ENCODE measurements around the gene MSL3B.

Gene MSL3B

DNA sequence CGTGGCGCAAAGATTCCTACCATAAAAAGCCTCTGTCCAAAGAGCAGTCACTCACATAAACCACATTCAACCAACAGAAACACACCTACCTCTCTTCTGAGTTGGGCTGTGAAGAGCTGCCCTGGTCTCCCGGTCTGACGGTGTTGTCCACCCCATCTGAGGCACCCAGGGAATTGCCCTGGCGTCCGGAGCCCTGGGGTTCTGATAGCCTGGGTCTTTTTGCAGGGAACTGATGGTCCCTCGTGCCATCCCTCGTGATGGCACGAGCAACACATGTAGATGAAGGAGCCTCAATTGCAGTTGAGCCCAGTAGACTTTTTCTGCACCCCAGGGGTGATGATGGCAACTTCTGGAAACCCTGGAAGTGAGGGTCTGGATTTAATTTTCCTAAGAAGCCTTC, 27.7 kb downstream of the MSL3B start:
- no peak for ATAC-seq
- no peak for TF ChIP-seq TCF4 (CRISPR knock-in tag; IDR thresholded peaks at IDR 0.05; ENCODE audit: borderline replicate concordance)
- no peak for TF ChIP-seq RARB (CRISPR knock-in tag; IDR thresholded peaks at IDR 0.05)
- no peak for TF ChIP-seq BACH2 (CRISPR knock-in tag; IDR thresholded peaks at IDR 0.05; ENCODE audit: borderline replicate concordance)
- TF ChIP-seq, protein P1, sequence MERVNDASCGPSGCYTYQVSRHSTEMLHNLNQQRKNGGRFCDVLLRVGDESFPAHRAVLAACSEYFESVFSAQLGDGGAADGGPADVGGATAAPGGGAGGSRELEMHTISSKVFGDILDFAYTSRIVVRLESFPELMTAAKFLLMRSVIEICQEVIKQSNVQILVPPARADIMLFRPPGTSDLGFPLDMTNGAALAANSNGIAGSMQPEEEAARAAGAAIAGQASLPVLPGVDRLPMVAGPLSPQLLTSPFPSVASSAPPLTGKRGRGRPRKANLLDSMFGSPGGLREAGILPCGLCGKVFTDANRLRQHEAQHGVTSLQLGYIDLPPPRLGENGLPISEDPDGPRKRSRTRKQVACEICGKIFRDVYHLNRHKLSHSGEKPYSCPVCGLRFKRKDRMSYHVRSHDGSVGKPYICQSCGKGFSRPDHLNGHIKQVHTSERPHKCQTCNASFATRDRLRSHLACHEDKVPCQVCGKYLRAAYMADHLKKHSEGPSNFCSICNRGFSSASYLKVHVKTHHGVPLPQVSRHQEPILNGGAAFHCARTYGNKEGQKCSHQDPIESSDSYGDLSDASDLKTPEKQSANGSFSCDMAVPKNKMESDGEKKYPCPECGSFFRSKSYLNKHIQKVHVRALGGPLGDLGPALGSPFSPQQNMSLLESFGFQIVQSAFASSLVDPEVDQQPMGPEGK (CRISPR knock-in tag; IDR thresholded peaks at IDR 0.05; ENCODE audit: borderline replicate concordance): no peak
- no peak for TF ChIP-seq ZNF8 (CRISPR knock-in tag; IDR thresholded peaks at IDR 0.05)

DNA sequence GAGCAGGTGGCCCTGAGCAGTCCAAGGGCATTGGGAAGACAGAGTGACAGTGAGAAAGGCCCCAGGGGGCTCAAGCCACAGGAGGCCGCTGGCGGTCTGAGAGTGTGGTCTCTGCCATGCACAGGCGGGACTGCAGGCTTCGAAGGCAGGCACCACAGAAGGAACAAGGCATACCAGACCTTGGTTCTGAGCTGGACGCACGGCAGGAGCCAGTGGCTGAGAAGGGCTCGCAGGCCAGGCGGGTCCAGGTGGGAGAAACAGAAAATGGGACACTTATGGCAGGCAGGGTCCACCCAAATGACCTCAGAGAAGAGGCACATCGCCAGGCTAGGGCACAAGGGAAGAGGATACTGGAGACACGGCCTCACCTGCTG, 28.8 kb downstream of the MSL3B start:
- TF ChIP-seq ISL1 (CRISPR knock-in tag; IDR thresholded peaks at IDR 0.05): no peak
- TF ChIP-seq ZFP3 (CRISPR knock-in tag; IDR thresholded peaks at IDR 0.05): no peak
- no peak for TF ChIP-seq TCF4 (CRISPR knock-in tag; IDR thresholded peaks at IDR 0.05; ENCODE audit: borderline replicate concordance)
- no peak for TF ChIP-seq ZNF8 (CRISPR knock-in tag; IDR thresholded peaks at IDR 0.05)
- no peak for TF ChIP-seq ZNF565 (CRISPR knock-in tag; conservative IDR thresholded peaks at IDR 0.05; ENCODE audit: low read depth)
- no peak for TF ChIP-seq BACH2 (CRISPR knock-in tag; IDR thresholded peaks at IDR 0.05; ENCODE audit: borderline replicate concordance)
- no peak for TF ChIP-seq ESRRG (CRISPR knock-in tag; IDR thresholded peaks at IDR 0.05)
- TF ChIP-seq PPARA (CRISPR knock-in tag; IDR thresholded peaks at IDR 0.05; ENCODE audit: borderline replicate concordance): no peak
- TF ChIP-seq ZFP30 (CRISPR knock-in tag; IDR thresholded peaks at IDR 0.05): no peak
- no peak for TF ChIP-seq ZNF70 (CRISPR knock-in tag; IDR thresholded peaks at IDR 0.05)
- TF ChIP-seq, protein P2, sequence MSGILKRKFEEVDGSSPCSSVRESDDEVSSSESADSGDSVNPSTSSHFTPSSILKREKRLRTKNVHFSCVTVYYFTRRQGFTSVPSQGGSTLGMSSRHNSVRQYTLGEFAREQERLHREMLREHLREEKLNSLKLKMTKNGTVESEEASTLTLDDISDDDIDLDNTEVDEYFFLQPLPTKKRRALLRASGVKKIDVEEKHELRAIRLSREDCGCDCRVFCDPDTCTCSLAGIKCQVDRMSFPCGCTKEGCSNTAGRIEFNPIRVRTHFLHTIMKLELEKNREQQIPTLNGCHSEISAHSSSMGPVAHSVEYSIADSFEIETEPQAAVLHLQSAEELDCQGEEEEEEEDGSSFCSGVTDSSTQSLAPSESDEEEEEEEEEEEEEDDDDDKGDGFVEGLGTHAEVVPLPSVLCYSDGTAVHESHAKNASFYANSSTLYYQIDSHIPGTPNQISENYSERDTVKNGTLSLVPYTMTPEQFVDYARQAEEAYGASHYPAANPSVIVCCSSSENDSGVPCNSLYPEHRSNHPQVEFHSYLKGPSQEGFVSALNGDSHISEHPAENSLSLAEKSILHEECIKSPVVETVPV (CRISPR knock-in tag; IDR thresholded peaks at IDR 0.05): no peak
- TF ChIP-seq ZC3H10 (CRISPR knock-in tag; IDR thresholded peaks at IDR 0.05): no peak
- TF ChIP-seq GLIS3 (CRISPR knock-in tag; IDR thresholded peaks at IDR 0.05): no peak
- TF ChIP-seq ARNTL (CRISPR knock-in tag; IDR thresholded peaks at IDR 0.05; ENCODE audit: borderline replicate concordance, low read depth): no peak
- TF ChIP-seq, protein P3, sequence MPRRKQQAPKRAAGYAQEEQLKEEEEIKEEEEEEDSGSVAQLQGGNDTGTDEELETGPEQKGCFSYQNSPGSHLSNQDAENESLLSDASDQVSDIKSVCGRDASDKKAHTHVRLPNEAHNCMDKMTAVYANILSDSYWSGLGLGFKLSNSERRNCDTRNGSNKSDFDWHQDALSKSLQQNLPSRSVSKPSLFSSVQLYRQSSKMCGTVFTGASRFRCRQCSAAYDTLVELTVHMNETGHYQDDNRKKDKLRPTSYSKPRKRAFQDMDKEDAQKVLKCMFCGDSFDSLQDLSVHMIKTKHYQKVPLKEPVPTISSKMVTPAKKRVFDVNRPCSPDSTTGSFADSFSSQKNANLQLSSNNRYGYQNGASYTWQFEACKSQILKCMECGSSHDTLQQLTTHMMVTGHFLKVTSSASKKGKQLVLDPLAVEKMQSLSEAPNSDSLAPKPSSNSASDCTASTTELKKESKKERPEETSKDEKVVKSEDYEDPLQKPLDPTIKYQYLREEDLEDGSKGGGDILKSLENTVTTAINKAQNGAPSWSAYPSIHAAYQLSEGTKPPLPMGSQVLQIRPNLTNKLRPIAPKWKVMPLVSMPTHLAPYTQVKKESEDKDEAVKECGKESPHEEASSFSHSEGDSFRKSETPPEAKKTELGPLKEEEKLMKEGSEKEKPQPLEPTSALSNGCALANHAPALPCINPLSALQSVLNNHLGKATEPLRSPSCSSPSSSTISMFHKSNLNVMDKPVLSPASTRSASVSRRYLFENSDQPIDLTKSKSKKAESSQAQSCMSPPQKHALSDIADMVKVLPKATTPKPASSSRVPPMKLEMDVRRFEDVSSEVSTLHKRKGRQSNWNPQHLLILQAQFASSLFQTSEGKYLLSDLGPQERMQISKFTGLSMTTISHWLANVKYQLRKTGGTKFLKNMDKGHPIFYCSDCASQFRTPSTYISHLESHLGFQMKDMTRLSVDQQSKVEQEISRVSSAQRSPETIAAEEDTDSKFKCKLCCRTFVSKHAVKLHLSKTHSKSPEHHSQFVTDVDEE (CRISPR knock-in tag; IDR thresholded peaks at IDR 0.05): no peak
- ATAC-seq: no peak; the same call in 2 of the 3 replicates

DNA sequence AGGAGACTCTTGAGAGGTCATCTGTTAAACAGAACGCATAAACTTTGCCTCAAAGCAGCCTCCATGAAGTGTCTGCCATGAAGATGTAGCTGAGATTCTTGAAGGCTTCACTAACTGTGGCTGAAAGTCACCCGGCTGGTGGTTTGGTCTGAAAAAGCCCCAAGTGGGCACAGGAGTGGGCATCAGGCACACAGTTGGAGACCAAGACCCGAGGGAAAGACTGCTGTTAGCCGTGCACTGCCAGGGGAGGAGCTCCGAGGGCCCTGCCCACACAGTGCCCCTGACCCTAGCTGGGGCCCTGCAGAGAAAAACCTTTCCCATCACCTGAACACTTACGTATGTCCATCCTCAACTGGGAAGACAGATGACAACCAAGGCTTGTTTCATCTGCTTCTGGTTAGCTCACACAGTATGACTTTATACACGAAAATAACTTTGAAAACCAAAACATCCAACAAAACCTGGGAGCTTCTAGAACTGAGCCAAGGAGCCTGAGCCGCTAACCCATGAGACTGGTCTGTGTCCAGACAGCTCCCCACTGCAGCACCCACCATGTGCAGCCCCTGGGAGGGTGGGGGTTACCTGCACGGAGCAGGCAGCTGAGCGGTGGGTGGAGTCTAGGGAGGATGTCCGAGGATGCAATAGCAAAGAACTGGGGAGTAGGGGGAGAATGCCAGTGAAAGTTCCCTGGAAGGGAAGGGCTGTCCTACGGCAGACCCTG, 29.3 kb downstream of the MSL3B start:
- ATAC-seq: no peak; the same call in 2 of the 3 replicates
- TF ChIP-seq, protein P4, sequence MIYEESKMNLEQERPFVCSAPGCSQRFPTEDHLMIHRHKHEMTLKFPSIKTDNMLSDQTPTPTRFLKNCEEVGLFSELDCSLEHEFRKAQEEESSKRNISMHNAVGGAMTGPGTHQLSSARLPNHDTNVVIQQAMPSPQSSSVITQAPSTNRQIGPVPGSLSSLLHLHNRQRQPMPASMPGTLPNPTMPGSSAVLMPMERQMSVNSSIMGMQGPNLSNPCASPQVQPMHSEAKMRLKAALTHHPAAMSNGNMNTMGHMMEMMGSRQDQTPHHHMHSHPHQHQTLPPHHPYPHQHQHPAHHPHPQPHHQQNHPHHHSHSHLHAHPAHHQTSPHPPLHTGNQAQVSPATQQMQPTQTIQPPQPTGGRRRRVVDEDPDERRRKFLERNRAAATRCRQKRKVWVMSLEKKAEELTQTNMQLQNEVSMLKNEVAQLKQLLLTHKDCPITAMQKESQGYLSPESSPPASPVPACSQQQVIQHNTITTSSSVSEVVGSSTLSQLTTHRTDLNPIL (CRISPR knock-in tag; IDR thresholded peaks at IDR 0.05; ENCODE audit: low read depth): no peak
- TF ChIP-seq OSR1 (CRISPR knock-in tag; IDR thresholded peaks at IDR 0.05): no peak
- TF ChIP-seq ZC3H10 (CRISPR knock-in tag; IDR thresholded peaks at IDR 0.05): no peak

DNA sequence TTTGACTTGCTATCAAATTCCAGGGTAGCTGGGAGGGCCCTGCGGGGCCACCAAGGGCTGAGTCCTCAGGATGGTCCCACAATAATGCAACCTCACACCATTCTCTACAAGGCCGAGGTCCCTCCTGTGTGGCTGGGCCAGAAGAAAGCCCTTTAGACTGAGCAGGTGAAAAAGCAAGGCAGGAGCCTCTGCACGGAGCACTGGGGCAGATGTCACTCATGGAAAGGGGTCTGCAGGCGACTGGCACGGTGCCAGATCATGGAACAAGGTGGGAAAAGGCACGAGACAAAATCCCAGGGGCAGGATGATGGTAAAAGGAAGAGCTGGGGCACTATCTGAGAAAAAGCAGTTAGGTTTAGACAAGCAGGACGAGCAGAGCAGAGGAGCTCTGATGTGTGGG, 29.9 kb downstream of the MSL3B start:
- TF ChIP-seq ZFP30 (CRISPR knock-in tag; IDR thresholded peaks at IDR 0.05): no peak
- TF ChIP-seq, protein P4 (CRISPR knock-in tag; IDR thresholded peaks at IDR 0.05; ENCODE audit: low read depth): no peak
- no peak for ATAC-seq

Data from SK-N-SH treated with all-trans-retinoic acid at 6 μM for 48 hours (cell line).